Natural killer cell (primary cell): ENCODE data around the gene JPH2. TPM values are rescaled to one million over a fixed set of nuclear protein-coding genes. Genes with fewer than 3 reads are reported as not detected.
A peak's percentile ranks its signal among the peaks of the same experiment; 100 is the strongest.

Source experiments
- ATAC-seq, 3 donors: fragments of 150-1000 bp in 2 of 3; fragments of 200-7000 bp in 1 of 3; cut with Tn5 transposase; 1 replicate in 1 of 3; 2 replicates in 2 of 3; pipeline ENCODE4 v1.10.0; 2021; ENCODE audit warnings: mild to moderate bottlenecking in 2 of 3, moderate library complexity in 2 of 3
- DNase-seq, 2 donors: peaks; one replicate each; pipeline versions ENCODE4 v3.0.0 to v3.0.0-alpha.2; 2013 to 2021; ENCODE audit warnings: mixed read lengths in 1 of 2
- H3K27ac ChIP-seq: one replicate; pipeline ENCODE4 v1.5.1; 2013; ENCODE audit warnings: mild to moderate bottlenecking, low read length
- H3K27me3 ChIP-seq: one replicate; pipeline ENCODE4 v1.6.1; 2013; ENCODE audit warnings: low read length; ENCODE audit not compliant: control insufficient read depth, insufficient read depth
- H3K36me3 ChIP-seq: one replicate; pipeline ENCODE4 v1.6.1; 2013; ENCODE audit warnings: low read length; ENCODE audit not compliant: control insufficient read depth, insufficient read depth
- H3K4me1 ChIP-seq: one replicate; pipeline ENCODE4 v1.6.1; 2013; ENCODE audit warnings: low read length; ENCODE audit not compliant: control insufficient read depth, insufficient read depth
- H3K4me3 ChIP-seq: one replicate; pipeline ENCODE4 v1.5.1; 2013; ENCODE audit warnings: low read length
- H3K9me3 ChIP-seq: one replicate; pipeline ENCODE4 v1.6.1; 2013; ENCODE audit warnings: low read length; ENCODE audit not compliant: control insufficient read depth, insufficient read depth
- H3K27ac Mint-ChIP-seq, 2 donors: one replicate each; pipeline ENCODE4 v1.8.0; 2022; ENCODE audit warnings: mild to moderate bottlenecking in 2 of 2, mixed read lengths in 2 of 2, moderate library complexity in 1 of 2
- H3K27me3 Mint-ChIP-seq, 2 donors: one replicate each; pipeline ENCODE4 v1.8.0; 2022; ENCODE audit warnings: low read depth in 2 of 2, mixed read lengths in 2 of 2
- H3K36me3 Mint-ChIP-seq: one replicate; pipeline ENCODE4 v1.8.0; 2022; ENCODE audit warnings: mixed read lengths
- H3K4me1 Mint-ChIP-seq, 2 donors: one replicate each; pipeline ENCODE4 v1.8.0; 2022; ENCODE audit warnings: mixed read lengths in 2 of 2
- H3K4me3 Mint-ChIP-seq: one replicate; pipeline ENCODE4 v1.8.0; 2022; ENCODE audit warnings: mild to moderate bottlenecking, moderate library complexity, mixed read lengths
- H3K9me3 Mint-ChIP-seq, 2 donors: one replicate each; pipeline ENCODE4 v1.8.0; 2022; ENCODE audit warnings: mixed read lengths in 2 of 2
- WGBS: methylation state at CpG from one replicate; pipeline ENCODE4 v1.1.7; 2013; ENCODE audit warnings: missing lambda C conversion rate; ENCODE audit not compliant: insufficient coverage; 5-methylcytosine and 5-hydroxymethylcytosine counted together
- intact Hi-C: fragments of 100-400 bp; cut with micrococcal nuclease; formaldehyde crosslinking; loops from one replicate; pipeline ENCODE4 v1.14.2; 2022
- total RNA-seq, 4 donors: library from RNA; stranded (reverse); fragments of 120-200 nt in 1 of 4; gene quantifications; one replicate each; pipeline versions ENCODE4 v1.2.3 to v1.2.4, GENCODE V29; 2013 to 2022
- TF ChIP-seq, protein P1 (sequence below): fragments of 200-600 bp; IDR thresholded peaks from one replicate; pipeline ENCODE4 v1.8.0; 2022; ENCODE audit warnings: antibody characterized with exemption

Gene JPH2
- total RNA-seq, 3 donors from 2014 or later (not counting 1 experiment from before 2014, with no cell fraction given), result not detected

DNA sequence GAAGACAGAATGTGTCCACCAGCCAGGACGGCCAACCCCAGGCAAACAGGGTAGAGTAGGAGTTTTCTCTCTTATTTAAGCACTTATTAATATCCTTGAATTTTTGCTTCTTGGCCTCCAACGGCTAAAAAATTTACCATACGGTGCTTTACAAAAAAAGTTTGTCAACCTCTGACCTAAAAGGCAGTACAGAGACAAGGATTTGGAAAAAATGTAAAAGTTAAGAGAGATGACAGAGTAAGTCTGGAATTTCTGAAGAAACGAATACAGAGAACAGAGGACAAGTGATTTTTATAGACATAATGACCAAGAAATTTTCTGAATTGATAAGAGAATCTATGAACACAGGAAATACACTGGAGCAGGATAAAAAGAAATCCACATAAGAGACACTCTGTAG, 13.4 kb upstream of the JPH2 start:
- Histone ChIP-seq H3K4me3 (no peak overlapping the region), H3K27me3 (no peaks in the 10 kb centered on the region), H3K9me3 (no peaks in the 10 kb centered on the region), H3K4me1 (peaks cover 14% of the 10 kb centered on the region), H3K27ac (no peak overlapping the region), H3K36me3 (peaks cover 62% of the 10 kb centered on the region)
- intact Hi-C loops, result no loop called here
- WGBS, result 96% methylated on average over 3 of the region's 4 CpGs
- no peaks in the 10 kb centered on the region for H3K27me3 Mint-ChIP-seq
- H3K4me1 Mint-ChIP-seq, result peaks cover 31 to 38% of the 10 kb centered on the region in 2 donors
- no peaks in the 10 kb centered on the region for H3K9me3 Mint-ChIP-seq
- ATAC-seq, result no peak
- no peak overlapping the region for H3K4me3 Mint-ChIP-seq
- peak overlapping the region in 1 of 2 donors; percentile 32 for H3K27ac Mint-ChIP-seq
- TF ChIP-seq, protein P1, sequence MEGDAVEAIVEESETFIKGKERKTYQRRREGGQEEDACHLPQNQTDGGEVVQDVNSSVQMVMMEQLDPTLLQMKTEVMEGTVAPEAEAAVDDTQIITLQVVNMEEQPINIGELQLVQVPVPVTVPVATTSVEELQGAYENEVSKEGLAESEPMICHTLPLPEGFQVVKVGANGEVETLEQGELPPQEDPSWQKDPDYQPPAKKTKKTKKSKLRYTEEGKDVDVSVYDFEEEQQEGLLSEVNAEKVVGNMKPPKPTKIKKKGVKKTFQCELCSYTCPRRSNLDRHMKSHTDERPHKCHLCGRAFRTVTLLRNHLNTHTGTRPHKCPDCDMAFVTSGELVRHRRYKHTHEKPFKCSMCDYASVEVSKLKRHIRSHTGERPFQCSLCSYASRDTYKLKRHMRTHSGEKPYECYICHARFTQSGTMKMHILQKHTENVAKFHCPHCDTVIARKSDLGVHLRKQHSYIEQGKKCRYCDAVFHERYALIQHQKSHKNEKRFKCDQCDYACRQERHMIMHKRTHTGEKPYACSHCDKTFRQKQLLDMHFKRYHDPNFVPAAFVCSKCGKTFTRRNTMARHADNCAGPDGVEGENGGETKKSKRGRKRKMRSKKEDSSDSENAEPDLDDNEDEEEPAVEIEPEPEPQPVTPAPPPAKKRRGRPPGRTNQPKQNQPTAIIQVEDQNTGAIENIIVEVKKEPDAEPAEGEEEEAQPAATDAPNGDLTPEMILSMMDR, result no peak
- DNase-seq, result no peak
- peaks cover 31% of the 10 kb centered on the region for H3K36me3 Mint-ChIP-seq

DNA sequence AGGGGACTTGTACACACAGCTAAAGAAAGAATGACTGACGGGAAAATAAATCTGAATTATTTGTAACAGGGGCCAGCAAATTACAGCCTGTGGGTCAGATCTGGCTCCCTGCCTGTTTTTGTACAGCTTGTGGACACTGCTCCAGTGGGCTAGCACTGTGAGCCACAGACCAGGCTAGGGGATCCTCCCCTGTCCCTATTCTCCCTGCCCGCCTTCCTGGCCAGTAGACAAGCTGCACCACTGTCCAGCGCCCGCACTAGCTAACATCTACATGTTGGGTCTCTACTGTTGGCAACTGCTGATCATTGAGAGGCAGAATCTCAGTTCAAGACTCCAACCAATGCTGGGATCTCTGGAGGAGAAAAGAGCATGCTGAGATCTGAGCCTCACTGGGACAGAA, 12.9 kb upstream of the JPH2 start:
- H3K36me3 Mint-ChIP-seq, result peaks cover 31% of the 10 kb centered on the region
- ATAC-seq (no peak), DNase-seq (no peak)
- 97% methylated on average over 4 of the region's 4 CpGs for WGBS
- Histone ChIP-seq H3K4me1 (peaks cover 14% of the 10 kb centered on the region), H3K27ac (no peak overlapping the region), H3K9me3 (no peaks in the 10 kb centered on the region), H3K4me3 (no peak overlapping the region), H3K27me3 (no peaks in the 10 kb centered on the region), H3K36me3 (peaks cover 57% of the 10 kb centered on the region)
- TF ChIP-seq, protein P1, result no peak
- no peaks in the 10 kb centered on the region for H3K9me3 Mint-ChIP-seq
- no peaks in the 10 kb centered on the region for H3K27me3 Mint-ChIP-seq
- H3K4me3 Mint-ChIP-seq, result no peak overlapping the region
- H3K4me1 Mint-ChIP-seq, result peaks cover 31 to 38% of the 10 kb centered on the region in 2 donors
- peak overlapping the region in 1 of 2 donors; percentile 32 for H3K27ac Mint-ChIP-seq
- intact Hi-C loops, result no loop called here

DNA sequence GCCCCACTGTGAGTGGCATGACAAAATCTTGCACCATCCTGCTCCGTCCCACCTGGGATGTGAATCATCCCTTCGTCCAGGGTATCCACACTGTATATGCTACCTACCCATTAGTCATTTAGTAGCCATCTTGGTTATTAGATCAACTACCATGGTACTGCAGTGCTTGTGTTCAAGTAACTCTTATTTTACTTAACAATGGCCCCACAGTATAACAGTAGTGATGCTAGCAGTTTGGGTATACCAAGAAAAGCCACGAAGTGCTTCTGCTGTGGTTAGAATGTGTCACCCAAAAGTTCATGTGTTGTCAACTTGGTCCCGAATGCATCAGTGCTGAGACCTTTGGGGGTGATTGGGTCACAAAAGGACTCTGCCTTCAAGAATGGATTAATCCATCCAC, 11.9 kb upstream of the JPH2 start:
- Histone ChIP-seq H3K36me3 (peaks cover 56% of the 10 kb centered on the region), H3K27ac (no peak overlapping the region), H3K9me3 (no peaks in the 10 kb centered on the region), H3K27me3 (no peaks in the 10 kb centered on the region), H3K4me3 (no peak overlapping the region), H3K4me1 (peaks cover 14% of the 10 kb centered on the region)
- WGBS, result 47% methylated on average over 4 of the region's 4 CpGs
- TF ChIP-seq, protein P1, result no peak
- intact Hi-C loops, result no loop called here
- Mint-ChIP-seq H3K27ac (peak overlapping the region; percentile 32 to 59), H3K9me3 (no peaks in the 10 kb centered on the region), H3K27me3 (no peaks in the 10 kb centered on the region), H3K36me3 (peaks cover 31% of the 10 kb centered on the region), H3K4me1 (peaks cover 31 to 38% of the 10 kb centered on the region in 2 donors), H3K4me3 (peak overlapping the region; percentile 66)
- ATAC-seq (peak; percentile 84 to 91 (median 90)), DNase-seq (no peak)

DNA sequence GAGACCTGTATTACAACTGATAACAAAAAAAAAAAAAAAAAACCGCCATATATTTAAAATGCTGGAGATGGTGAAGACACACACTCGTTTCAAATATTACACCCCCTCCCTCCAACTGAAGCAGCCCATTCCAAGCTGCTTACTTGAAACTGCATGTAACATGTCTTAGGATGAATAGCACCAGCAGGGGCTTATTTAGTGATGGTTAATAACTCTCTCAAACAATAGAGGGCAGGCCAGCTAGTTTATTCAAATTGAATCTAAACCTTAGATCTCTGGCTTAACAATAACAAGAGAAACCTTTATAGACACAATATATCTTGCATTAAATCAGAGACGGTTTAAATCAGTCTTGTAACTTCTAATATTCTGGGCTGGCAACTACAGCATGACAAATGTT, 9.3 kb upstream of the JPH2 start:
- DNase-seq (no peak), ATAC-seq (no peak)
- TF ChIP-seq, protein P1, result no peak
- no peaks in the 10 kb centered on the region for H3K9me3 ChIP-seq
- peaks cover 23% of the 10 kb centered on the region for H3K36me3 Mint-ChIP-seq
- H3K9me3 Mint-ChIP-seq, result no peaks in the 10 kb centered on the region
- H3K27ac Mint-ChIP-seq, result peak overlapping the region in 1 of 2 donors; percentile 47
- no peak overlapping the region for H3K4me3 ChIP-seq
- H3K27me3 ChIP-seq, result no peaks in the 10 kb centered on the region
- intact Hi-C loops, result no loop called here
- H3K27ac ChIP-seq, result no peak overlapping the region
- no peak overlapping the region for H3K4me3 Mint-ChIP-seq
- H3K4me1 ChIP-seq, result peaks cover 14% of the 10 kb centered on the region
- peaks cover 41% of the 10 kb centered on the region for H3K36me3 ChIP-seq
- H3K27me3 Mint-ChIP-seq, result no peaks in the 10 kb centered on the region
- H3K4me1 Mint-ChIP-seq, result peaks cover 26 to 34% of the 10 kb centered on the region in 2 donors
- 100% methylated on average over 1 of the region's 3 CpGs for WGBS
